Dermis microvascular lymphatic vessel endothelial cell (primary cell): ENCODE measurements around the gene DYNC2LI1. TPM values are rescaled to one million over a fixed set of nuclear protein-coding genes. Genes with fewer than 3 reads are reported as not detected.

ENCODE experiments used
- DNase-seq, 2 donors: peaks; one replicate each; pipeline versions ENCODE4 v3.0.0 to v3.0.0-alpha.2; 2010; ENCODE audit warnings: low read depth in 2 of 2
- total RNA-seq: library from RNA; depleted of rRNA; stranded (reverse); fragments of >200 nt; gene quantifications from 2 replicates; pipeline ENCODE4 v1.2.1, GENCODE V29; 2014

Gene DYNC2LI1
- total RNA-seq, 1 donor from 2014 or later, result 6.9 TPM

DNA sequence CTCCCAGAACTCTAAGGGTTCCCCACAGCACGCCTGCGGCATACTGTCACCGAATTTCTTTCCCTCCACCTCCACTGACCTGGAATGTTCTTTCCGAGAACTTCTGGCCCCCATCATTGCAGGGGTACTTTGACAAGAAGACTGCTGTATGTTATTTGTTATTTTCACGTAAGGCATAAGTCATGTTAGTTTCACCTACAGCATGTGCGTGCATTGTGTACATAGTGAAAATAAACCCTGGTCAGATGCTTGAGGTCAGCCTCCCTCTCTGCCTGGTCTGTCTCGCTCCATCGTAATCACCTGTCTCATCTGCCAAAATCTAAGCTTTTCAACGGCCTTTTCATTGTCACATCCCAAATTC lies 69.0 kb downstream of the DYNC2LI1 start:
- no peak for DNase-seq

DNA sequence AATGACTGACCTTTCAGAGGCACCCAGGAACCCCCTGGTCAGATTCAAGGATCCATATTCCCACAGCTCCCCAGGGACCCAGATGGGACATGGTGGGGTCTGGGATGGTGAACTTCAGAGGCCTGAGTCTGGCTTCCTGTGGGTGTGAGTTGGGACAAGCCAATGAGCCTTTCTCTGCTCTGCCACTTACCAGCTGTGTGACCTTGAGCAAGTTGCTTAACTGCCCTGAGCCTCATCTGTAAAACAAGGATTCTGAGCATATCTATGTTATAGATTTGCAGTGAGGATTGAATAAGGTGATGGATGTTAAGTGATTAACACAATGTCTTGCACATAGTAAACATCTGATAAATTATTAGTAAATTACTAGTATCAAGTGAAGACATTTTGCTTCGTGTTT lies 71.3 kb downstream of the DYNC2LI1 start:
- no peak for DNase-seq

DNA sequence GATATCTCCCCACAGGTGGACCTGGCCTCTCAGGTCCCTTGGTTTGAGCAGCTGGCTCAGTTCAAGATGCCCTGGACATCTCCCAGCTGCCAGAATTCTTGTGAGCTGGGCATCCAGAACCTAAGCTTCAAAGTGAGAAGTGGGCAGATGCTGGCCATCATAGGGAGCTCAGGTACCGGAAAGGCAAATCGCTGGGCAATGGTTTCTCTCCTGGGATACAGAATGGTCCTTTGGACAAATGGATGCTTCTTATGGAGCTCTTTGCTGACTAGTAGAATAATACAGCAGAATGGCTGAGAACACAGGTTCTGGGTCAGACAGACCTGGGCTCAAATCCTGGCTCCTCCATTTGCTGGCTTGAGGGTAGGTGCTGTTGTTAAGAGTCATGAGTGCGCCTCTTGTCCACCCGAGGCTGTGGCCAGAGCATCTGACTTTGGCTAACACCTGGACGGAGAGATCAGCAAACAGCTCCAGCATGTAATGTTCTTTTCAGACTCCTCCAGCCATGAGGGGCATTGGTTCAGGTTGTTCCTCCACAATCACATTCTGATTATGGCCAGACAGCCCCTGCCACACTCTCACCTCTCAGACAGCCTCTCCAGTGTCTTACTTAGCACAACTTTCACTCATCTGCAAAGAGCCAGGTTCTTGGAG lies 72.4 kb downstream of the DYNC2LI1 start:
- no peak for DNase-seq

DNA sequence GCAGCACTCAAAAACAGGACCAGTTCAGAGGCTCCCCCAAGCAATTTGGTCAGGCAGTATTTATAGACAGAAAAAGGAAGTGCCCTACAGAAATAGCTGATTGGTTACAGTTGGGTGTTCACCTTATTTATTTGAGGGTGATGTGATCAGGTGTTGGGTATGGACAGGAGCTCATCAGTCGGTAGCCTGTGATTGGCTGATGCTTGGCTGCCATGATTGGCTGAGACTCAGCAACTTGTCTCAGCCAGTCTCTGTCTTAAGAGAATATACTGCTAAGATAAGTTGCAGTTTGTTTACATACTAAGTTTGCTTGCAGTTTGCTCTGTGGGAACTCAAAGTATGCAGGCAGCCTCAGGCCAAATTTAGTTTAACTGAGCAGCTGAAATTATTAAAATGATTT lies 74.4 kb downstream of the DYNC2LI1 start:
- no peak for DNase-seq

GRCh38 chr2:43851011-43851980 lies 77.5 kb downstream of the DYNC2LI1 start:
- DNase-seq, result no peak

DNA sequence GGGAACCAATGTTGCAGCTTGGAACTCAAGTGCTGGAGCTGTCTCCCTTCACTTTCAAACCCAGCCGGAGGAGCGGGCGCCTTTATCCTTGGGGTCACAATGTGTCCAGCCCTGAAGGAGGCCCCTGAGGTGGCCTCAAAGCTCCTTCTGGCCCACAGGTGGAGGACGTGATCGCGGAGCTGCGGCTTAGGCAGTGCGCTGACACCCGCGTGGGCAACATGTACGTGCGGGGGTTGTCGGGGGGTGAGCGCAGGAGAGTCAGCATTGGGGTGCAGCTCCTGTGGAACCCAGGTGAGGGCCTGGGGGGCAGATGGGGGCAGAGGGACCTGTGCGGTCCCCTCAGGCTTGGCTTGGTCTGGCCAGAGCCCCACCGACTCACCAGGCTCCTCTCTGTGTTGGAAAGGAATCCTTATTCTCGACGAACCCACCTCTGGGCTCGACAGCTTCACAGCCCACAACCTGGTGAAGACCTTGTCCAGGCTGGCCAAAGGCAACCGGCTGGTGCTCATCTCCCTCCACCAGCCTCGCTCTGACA lies 78.4 kb downstream of the DYNC2LI1 start:
- DNase-seq, result no peak

- DNase-seq, result no peak
These were observed 79.6 kb downstream of the DYNC2LI1 start for GRCh38 chr2:43853141-43854081.

DNA sequence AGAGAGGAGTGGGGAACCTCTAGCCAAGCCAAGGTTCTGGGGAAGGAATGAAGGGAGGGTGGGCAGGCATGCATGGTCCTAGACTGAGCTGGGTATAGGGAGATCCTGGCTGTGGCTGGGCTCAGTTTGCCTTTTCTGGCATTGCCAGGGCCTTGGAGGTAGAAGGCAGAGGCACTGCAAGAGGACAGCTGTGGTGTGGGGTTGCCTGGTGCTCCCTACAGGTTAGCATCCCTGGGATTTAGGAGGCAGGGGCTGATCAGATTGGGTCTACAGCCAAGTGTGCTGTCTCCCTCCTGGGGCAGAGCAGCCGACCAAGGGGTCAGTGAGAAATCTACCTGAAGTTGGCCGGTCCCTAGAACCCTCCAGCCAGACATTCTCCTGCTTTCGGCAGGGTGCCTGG lies 80.8 kb downstream of the DYNC2LI1 start:
- DNase-seq, result no peak

DNA sequence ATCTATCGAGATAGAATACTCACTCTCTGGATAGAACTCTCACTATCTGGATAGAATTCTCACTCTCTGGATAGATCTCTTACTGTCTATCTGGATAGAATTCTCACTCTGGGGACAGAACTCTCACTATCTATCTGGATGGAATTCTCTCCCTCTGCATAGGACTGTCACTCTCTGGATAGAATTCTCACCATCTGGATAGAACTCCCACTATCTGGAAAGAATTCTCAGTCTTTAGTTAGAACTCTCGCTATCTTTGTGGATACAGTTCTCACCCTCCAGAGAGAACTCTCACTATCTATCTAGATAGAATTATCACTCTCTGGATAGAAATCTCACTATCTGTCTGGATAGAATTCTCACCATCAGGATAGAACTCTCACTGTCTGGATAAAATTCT lies 81.5 kb downstream of the DYNC2LI1 start:
- no peak for DNase-seq

Other genes with a start within 250 kb of the DYNC2LI1 start
- 17.8 and 18.6 TPM in 2 replicates for gene THADA, start 178.0 kb upstream of the DYNC2LI1 start, total RNA-seq
- gene PLEKHH2, start 136.8 kb upstream of the DYNC2LI1 start, total RNA-seq, result under 0.01 and 0.13 TPM in 2 replicates
- 0.13 TPM in 1 of 2 replicates, not detected in the other for gene C1GALT1C1L, start 97.6 kb upstream of the DYNC2LI1 start, total RNA-seq
- not detected in 2 replicates for gene ABCG5, start 64.8 kb downstream of the DYNC2LI1 start, total RNA-seq
- not detected in 2 replicates for gene ABCG8, start 64.9 kb downstream of the DYNC2LI1 start, total RNA-seq
- 47.2 and 61.1 TPM in 2 replicates for gene LRPPRC, start 221.9 kb downstream of the DYNC2LI1 start, total RNA-seq